Endothelial cell of umbilical vein (primary cell): Measurements from ENCODE around the gene VGLL4.

ENCODE experiments used
- CTCF ChIP-seq, 2 donors: IDR thresholded peaks; 1 replicate in 1 of 2; 2 replicates in 1 of 2; pipeline ENCODE4 v1.5.1; 2011; ENCODE audit warnings: low read length in 2 of 2, mild to moderate bottlenecking in 2 of 2, moderate library complexity in 2 of 2, control low read depth in 1 of 2, inconsistent platforms in 1 of 2, low read depth in 1 of 2; ENCODE audit not compliant: insufficient read depth in 1 of 2; ENCODE audit errors: extremely low read depth in 1 of 2
- GATA2 ChIP-seq: IDR thresholded peaks from 2 replicates; pipeline ENCODE4 v1.7.0; 2011; ENCODE audit warnings: low read depth, mild to moderate bottlenecking, moderate library complexity, mixed read lengths, low read length; ENCODE audit not compliant: insufficient read length, insufficient read depth
- JUN ChIP-seq: IDR thresholded peaks from 2 replicates; pipeline ENCODE4 v1.6.1; 2011; ENCODE audit warnings: borderline replicate concordance, low read depth; ENCODE audit not compliant: insufficient read length, insufficient read depth
- MYC ChIP-seq: IDR thresholded peaks from one replicate; pipeline ENCODE4 v1.6.1; 2011; ENCODE audit warnings: mild to moderate bottlenecking, low read depth, low read length
- POLR2A ChIP-seq: IDR thresholded peaks from 2 replicates; pipeline ENCODE4 v1.6.1; 2012; ENCODE audit warnings: low read depth, mild to moderate bottlenecking, control low read depth, low read length
- POLR2AphosphoS5 ChIP-seq: IDR thresholded peaks from 2 replicates; pipeline ENCODE4 v1.6.1; 2012; ENCODE audit warnings: low read depth, mild to moderate bottlenecking, control low read depth, low read length, moderate library complexity; ENCODE audit not compliant: insufficient read depth

- TF ChIP-seq CTCF (IDR thresholded peaks at IDR 0.05; ENCODE audit: extremely low read depth in 1 of 2, insufficient read depth in 1 of 2, low read depth in 1 of 2, low read length in 2 of 2): no peak
- no peak for TF ChIP-seq POLR2A
- no peak for TF ChIP-seq MYC
- TF ChIP-seq POLR2AphosphoS5: no peak
- no peak for TF ChIP-seq JUN
- no peak for TF ChIP-seq GATA2
Measured at GRCh38 chr3:11510356-11510755, 133.4 kb downstream of the VGLL4 start.
